Measurements from ENCODE around the gene CKS1B.

The CKS1B gene

GRCh38 chr1:154951901-154952657 is 22.4 kb upstream of the CKS1B start:
- H3K9ac ChIP-seq (ENCODE audit: low read depth, low read length): no peak overlapping the region; the same call in 1 of the 2 replicates
- H3K36me3 ChIP-seq (ENCODE audit: insufficient read depth, low read length): peaks cover 6% of the 10 kb centered on the region
- no peak overlapping the region for H3K27ac ChIP-seq (ENCODE audit: low read depth, low read length)
- 81% methylated on average over 15 of the region's 15 CpGs for WGBS
- peaks cover 18% of the 10 kb centered on the region for H3K4me1 ChIP-seq (ENCODE audit: insufficient read depth, low read length)
- no peaks in the 10 kb centered on the region for H3K9me3 ChIP-seq (ENCODE audit: insufficient read depth, low read depth, low read length)
- no peaks in the 10 kb centered on the region for H3K27me3 ChIP-seq (ENCODE audit: insufficient read depth, low read length)
- H3K4me3 ChIP-seq (ENCODE audit: low read length): no peak overlapping the region

DNA sequence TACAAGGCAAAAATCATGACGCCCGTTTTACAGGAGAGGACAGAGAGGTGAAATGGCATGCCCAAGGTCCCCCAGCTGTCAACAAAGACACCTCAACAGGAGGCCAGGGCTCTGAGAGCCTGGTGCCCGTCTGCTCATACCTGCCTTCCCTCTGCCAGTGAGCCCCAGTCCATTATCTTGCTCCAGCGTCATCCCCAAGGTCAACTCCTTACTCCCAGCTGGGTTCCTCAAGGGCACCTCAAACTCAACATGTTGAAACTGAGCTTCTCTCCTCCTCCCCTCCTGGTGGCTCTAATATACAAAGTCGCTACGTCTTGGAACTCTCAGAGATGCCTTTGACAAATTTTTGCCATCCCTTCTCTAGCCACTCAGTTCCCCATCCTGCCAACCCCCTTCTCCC is 21.8 kb upstream of the CKS1B start:
- Histone ChIP-seq H3K9me3 (ENCODE audit: insufficient read depth, low read depth, low read length) (no peaks in the 10 kb centered on the region), H3K4me1 (ENCODE audit: insufficient read depth, low read length) (peaks cover 23% of the 10 kb centered on the region), H3K9ac (ENCODE audit: low read depth, low read length) (no peak overlapping the region), H3K4me3 (ENCODE audit: low read length) (no peak overlapping the region), H3K27me3 (ENCODE audit: insufficient read depth, low read length) (no peaks in the 10 kb centered on the region), H3K27ac (ENCODE audit: low read depth, low read length) (no peak overlapping the region), H3K36me3 (ENCODE audit: insufficient read depth, low read length) (peaks cover 6% of the 10 kb centered on the region)
- 89% methylated on average over 6 of the region's 6 CpGs for whole genome bisulfite sequencing

DNA sequence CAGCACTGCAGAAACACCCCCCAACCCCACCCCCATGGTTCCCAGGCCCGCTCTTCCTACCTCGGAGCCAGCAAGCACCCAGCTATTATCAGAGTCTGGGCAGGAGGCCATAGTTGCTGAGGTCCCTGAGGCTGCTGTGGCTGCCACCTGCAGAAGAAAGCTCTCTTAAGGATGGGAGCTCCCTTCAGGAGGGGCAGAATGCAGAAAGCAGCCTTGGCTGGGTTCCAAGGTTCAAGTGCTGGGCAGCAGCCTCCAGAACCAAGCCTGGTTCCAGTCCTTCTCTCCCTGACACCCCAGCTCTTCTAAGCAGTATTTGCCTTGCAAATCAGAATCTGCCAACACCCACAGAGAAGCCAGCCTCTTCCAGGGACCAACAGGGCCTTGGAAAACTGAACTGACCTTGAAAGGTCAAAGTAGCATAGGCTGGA is 20.9 kb upstream of the CKS1B start:
- H3K4me1 ChIP-seq (ENCODE audit: insufficient read depth, low read length): peaks cover 25% of the 10 kb centered on the region
- no peaks in the 10 kb centered on the region for H3K27me3 ChIP-seq (ENCODE audit: insufficient read depth, low read length)
- H3K36me3 ChIP-seq (ENCODE audit: insufficient read depth, low read length): peaks cover 13% of the 10 kb centered on the region
- no peak overlapping the region for H3K9ac ChIP-seq (ENCODE audit: low read depth, low read length)
- H3K4me3 ChIP-seq (ENCODE audit: low read length): no peak overlapping the region
- WGBS: 86% methylated on average over 2 of the region's 2 CpGs
- H3K9me3 ChIP-seq (ENCODE audit: insufficient read depth, low read depth, low read length): no peaks in the 10 kb centered on the region
- no peak overlapping the region for H3K27ac ChIP-seq (ENCODE audit: low read depth, low read length)

- no peaks in the 10 kb centered on the region for H3K9me3 ChIP-seq (ENCODE audit: insufficient read depth, low read depth, low read length)
- H3K36me3 ChIP-seq (ENCODE audit: insufficient read depth, low read length): peaks cover 21% of the 10 kb centered on the region
- H3K27ac ChIP-seq (ENCODE audit: low read depth, low read length): peak overlapping the region; percentile 92; the same call in 1 of the 2 replicates
- H3K4me3 ChIP-seq (ENCODE audit: low read length): peak overlapping the region; percentile 54
- H3K27me3 ChIP-seq (ENCODE audit: insufficient read depth, low read length): no peaks in the 10 kb centered on the region
- H3K9ac ChIP-seq (ENCODE audit: low read depth, low read length): peak overlapping the region; percentile 79; the same call in 1 of the 2 replicates
- H3K4me1 ChIP-seq (ENCODE audit: insufficient read depth, low read length): peaks cover 25% of the 10 kb centered on the region
- 70% methylated on average over 3 of the region's 3 CpGs for WGBS
Observed at GRCh38 chr1:154954541-154954940, 19.9 kb upstream of the CKS1B start.

DNA sequence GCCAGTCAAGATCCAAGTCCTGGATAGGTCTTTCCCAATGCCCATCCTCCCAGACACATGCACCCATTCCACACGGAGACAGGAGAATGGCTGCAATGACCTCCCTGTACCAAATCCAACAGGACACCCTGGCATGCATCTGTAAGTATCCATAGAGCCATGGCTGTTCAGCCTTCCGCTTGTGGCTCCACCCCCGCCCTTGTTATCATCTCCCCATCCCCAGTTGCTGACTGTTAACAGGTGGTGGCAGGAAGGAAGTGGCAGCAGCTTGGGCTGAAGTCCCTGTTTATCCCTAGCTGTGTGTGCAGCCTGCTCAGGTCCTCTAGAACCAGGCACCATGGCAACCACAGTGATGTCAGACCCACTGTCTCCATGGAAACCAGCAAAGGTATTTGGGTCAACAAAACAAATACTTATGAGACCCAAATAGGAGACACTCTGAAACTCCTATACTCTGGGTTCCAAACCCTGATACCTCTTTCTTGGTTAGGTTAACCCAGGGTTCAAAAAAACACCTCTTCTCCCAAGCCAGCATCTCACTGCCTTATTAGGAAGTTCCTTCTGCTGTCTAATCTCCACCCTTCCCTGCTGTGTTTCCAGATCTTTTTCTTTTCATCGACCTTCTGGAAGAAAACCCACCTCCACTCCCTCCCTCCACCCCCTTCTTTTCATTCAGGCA is 19.3 kb upstream of the CKS1B start:
- Histone ChIP-seq H3K9ac (ENCODE audit: low read depth, low read length) (peak overlapping the region; percentile 79), H3K9me3 (ENCODE audit: insufficient read depth, low read depth, low read length) (no peaks in the 10 kb centered on the region), H3K27me3 (ENCODE audit: insufficient read depth, low read length) (no peaks in the 10 kb centered on the region), H3K4me3 (ENCODE audit: low read length) (peak overlapping the region; percentile 54), H3K4me1 (ENCODE audit: insufficient read depth, low read length) (peaks cover 25% of the 10 kb centered on the region), H3K36me3 (ENCODE audit: insufficient read depth, low read length) (peaks cover 24% of the 10 kb centered on the region), H3K27ac (ENCODE audit: low read depth, low read length) (peak overlapping the region; percentile 92)
- WGBS: 39% methylated on average over 4 of the region's 4 CpGs

DNA sequence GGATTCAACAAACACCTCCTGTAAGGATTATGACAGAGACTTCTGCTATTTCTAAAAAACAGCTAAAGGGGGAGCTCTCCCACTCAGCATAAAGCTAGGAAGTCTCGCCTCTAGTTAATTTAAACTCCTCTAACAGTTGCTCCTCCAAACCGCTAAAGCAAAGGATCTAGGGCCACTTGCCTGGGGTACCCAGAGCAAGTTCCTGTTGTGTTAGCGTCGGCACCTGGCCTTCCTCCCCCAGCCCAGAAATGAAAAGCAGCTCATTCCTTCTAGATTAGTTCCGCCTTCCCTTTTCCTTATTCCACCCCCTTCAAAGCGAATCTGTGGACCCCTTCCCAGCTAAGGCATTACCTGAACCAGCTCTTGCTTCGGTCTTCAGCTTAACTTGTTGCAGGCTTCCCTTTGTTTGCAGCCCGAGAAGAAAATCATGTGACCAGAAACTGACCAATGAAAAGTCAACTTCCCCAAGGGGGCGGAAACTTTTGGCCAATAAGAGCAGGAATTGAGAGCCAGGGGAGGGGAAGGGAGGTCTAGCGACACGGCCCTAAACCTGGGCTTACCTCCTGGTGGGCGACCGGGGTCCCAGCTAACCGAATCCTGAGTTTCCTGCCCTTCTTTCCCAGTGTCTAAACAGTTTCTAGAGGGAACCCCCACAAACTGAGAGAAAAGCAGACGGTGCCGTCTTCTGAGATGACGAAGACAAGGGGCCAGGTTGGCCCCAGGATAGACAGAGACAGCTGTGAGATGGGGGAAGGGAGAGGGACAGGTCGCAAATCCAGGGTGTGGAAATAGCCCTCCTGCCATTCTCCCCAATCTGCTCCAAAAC is 18.6 kb upstream of the CKS1B start, which contains the start of gene PBXIP1:
Gene PBXIP1 (minus strand): TSS at position 382 of the 826 bp plus-strand sequence. CDS start 2,378 bp downstream, outside the sequence.
- no peaks in the 10 kb centered on the region for H3K9me3 ChIP-seq (ENCODE audit: insufficient read depth, low read depth, low read length)
- peaks cover 32% of the 10 kb centered on the region for H3K4me1 ChIP-seq (ENCODE audit: insufficient read depth, low read length)
- peak within 1 kb of the TSS; percentile 92 for H3K27ac ChIP-seq (ENCODE audit: low read depth, low read length)
- peak within 1 kb of the TSS; percentile 54 for H3K4me3 ChIP-seq (ENCODE audit: low read length)
- no peaks in the 10 kb centered on the region for H3K27me3 ChIP-seq (ENCODE audit: insufficient read depth, low read length)
- H3K9ac ChIP-seq (ENCODE audit: low read depth, low read length): peak within 1 kb of the TSS; percentile 79
- H3K36me3 ChIP-seq (ENCODE audit: insufficient read depth, low read length): peaks cover 21% of the 10 kb centered on the region
- WGBS: 0% methylated on average over 18 of the region's 18 CpGs

DNA sequence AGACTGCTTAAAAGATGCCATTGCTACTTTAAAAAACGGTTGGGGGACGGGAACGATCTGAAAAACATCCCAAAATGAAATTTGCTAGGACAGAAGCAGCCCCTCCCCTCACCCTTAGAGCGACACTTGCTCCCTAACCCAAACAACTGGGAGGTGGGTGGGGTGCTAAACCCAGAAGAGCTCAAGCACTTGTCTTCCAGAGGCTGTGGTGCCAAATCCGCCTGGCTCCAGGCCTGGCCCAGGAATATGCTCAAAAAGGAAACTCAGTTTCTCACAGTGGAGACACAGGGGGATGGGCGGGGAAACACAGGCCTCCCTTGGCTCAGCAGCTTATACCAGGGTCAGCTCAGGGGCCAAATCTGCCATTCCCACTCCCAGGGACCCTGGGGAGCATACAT is 17.9 kb upstream of the CKS1B start:
- H3K36me3 ChIP-seq (ENCODE audit: insufficient read depth, low read length): peaks cover 18% of the 10 kb centered on the region
- WGBS: 5% methylated on average over 6 of the region's 6 CpGs
- no peaks in the 10 kb centered on the region for H3K27me3 ChIP-seq (ENCODE audit: insufficient read depth, low read length)
- no peaks in the 10 kb centered on the region for H3K9me3 ChIP-seq (ENCODE audit: insufficient read depth, low read depth, low read length)
- peaks cover 32% of the 10 kb centered on the region for H3K4me1 ChIP-seq (ENCODE audit: insufficient read depth, low read length)
- peak overlapping the region; percentile 54 for H3K4me3 ChIP-seq (ENCODE audit: low read length)
- peak overlapping the region; percentile 53; the same call in 1 of the 2 replicates for H3K27ac ChIP-seq (ENCODE audit: low read depth, low read length)
- peak overlapping the region; percentile 51 for H3K9ac ChIP-seq (ENCODE audit: low read depth, low read length)

GRCh38 chr1:154957091-154957657 is 17.3 kb upstream of the CKS1B start:
- Histone ChIP-seq H3K9ac (ENCODE audit: low read depth, low read length) (no peak overlapping the region), H3K4me3 (ENCODE audit: low read length) (peak overlapping the region; percentile 54), H3K27me3 (ENCODE audit: insufficient read depth, low read length) (no peaks in the 10 kb centered on the region), H3K9me3 (ENCODE audit: insufficient read depth, low read depth, low read length) (no peaks in the 10 kb centered on the region), H3K27ac (ENCODE audit: low read depth, low read length) (peak overlapping the region; percentile 53; the same call in 1 of the 2 replicates), H3K36me3 (ENCODE audit: insufficient read depth, low read length) (peaks cover 18% of the 10 kb centered on the region), H3K4me1 (ENCODE audit: insufficient read depth, low read length) (peaks cover 32% of the 10 kb centered on the region)
- 53% methylated on average over 7 of the region's 9 CpGs for WGBS

DNA sequence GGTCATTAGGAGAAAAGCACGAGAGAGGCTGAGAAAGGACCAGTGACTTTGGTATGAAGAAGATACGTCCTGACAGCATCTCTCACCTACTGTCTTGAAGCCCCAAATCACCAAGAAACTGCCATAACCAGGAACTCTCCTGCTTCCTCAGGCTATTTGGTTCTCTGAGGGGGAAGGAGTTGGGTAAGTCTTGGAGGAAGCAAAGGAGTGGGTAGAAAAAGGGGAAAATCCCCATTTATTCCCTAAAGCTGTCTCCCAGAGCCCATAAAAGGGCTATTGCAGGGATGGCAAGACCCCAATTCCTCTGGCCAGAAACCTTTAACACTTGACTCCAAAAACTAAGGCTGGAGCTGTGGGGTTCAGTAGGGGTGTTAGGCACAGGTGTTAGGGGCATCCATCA is 16.4 kb upstream of the CKS1B start:
- H3K4me3 ChIP-seq (ENCODE audit: low read length): no peak overlapping the region
- H3K9me3 ChIP-seq (ENCODE audit: insufficient read depth, low read depth, low read length): no peaks in the 10 kb centered on the region
- peaks cover 24% of the 10 kb centered on the region for H3K36me3 ChIP-seq (ENCODE audit: insufficient read depth, low read length)
- H3K27ac ChIP-seq (ENCODE audit: low read depth, low read length): no peak overlapping the region
- WGBS: 94% methylated on average over 2 of the region's 2 CpGs
- H3K27me3 ChIP-seq (ENCODE audit: insufficient read depth, low read length): no peaks in the 10 kb centered on the region
- no peak overlapping the region for H3K9ac ChIP-seq (ENCODE audit: low read depth, low read length)
- peaks cover 32% of the 10 kb centered on the region for H3K4me1 ChIP-seq (ENCODE audit: insufficient read depth, low read length)

DNA sequence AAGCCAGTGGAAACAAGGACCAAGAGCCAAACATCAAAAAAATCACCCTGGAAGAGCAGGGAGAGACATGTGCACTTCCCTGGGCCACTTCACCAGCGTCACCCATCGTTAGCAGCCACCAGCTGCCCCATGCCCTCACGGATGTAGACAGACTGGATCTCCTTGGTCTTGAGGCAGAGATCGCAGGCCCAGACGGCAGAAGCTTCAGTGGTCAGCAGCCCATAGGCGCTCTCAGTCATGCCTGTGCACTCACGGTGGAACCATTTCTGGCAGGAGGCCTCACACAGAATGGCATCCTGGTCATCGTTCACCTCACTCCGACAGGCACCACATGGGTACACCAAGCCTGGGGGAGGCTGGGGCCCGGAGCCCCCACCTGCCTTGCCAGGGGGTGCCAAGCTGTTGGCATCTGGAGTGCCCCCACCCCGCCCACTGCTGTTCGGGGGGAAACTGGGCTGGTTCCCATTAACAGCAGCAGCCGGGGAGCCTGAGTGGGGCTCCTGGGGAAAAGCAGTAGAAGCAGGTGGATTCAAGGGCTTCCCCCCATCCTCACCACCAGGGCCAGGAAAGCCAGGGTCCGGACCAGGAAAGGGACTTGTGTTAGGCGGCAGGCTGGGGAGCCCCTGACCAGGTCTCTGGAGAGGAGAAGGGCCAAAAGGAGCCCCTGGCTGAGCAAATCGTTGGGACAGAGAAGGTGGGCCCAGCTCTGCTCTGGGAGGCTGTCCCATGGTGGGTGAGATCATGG is 15.6 kb upstream of the CKS1B start:
- no peaks in the 10 kb centered on the region for H3K27me3 ChIP-seq (ENCODE audit: insufficient read depth, low read length)
- H3K27ac ChIP-seq (ENCODE audit: low read depth, low read length): no peak overlapping the region
- no peaks in the 10 kb centered on the region for H3K9me3 ChIP-seq (ENCODE audit: insufficient read depth, low read depth, low read length)
- H3K4me3 ChIP-seq (ENCODE audit: low read length): no peak overlapping the region
- H3K9ac ChIP-seq (ENCODE audit: low read depth, low read length): no peak overlapping the region
- peaks cover 32% of the 10 kb centered on the region for H3K4me1 ChIP-seq (ENCODE audit: insufficient read depth, low read length)
- WGBS: 96% methylated on average over 16 of the region's 16 CpGs
- peaks cover 33% of the 10 kb centered on the region for H3K36me3 ChIP-seq (ENCODE audit: insufficient read depth, low read length)
